H1 (cell line): ENCODE measurements around the gene POLR3C. TPM values are rescaled to one million over a fixed set of nuclear protein-coding genes. Genes with fewer than 3 reads are reported as not detected.

Experiments used
- ASH2L ChIP-seq: fragments of 200-600, 300-600 bp; sonication (generic); IDR thresholded peaks from one replicate; pipeline ENCODE4 v1.7.1; 2017; ENCODE audit warnings: low read length
- BACH1 ChIP-seq: IDR thresholded peaks from 2 replicates; pipeline ENCODE4 v1.6.1; 2012; ENCODE audit warnings: low read length, improper control_type of control experiment
- CBX5 ChIP-seq: fragments of 300-800, 300-1000 bp; sonication (generic); IDR thresholded peaks from 2 replicates; pipeline ENCODE4 v1.7.1; 2016; ENCODE audit warnings: antibody characterized with exemption, low read length, low read depth
- CHD1 ChIP-seq: IDR thresholded peaks from 2 replicates; pipeline ENCODE4 v1.6.1; 2012; ENCODE audit warnings: low read depth, low read length, improper control_type of control experiment
- CTBP2 ChIP-seq: IDR thresholded peaks from 2 replicates; pipeline ENCODE4 v1.7.0; 2011; ENCODE audit warnings: borderline replicate concordance, mild to moderate bottlenecking, moderate library complexity, mixed read lengths, low read length; ENCODE audit not compliant: insufficient read depth, insufficient read length
- EP300 ChIP-seq, 2 experiments: IDR thresholded peaks; 1 replicate in 1 of 2; 2 replicates in 1 of 2; pipeline ENCODE4 v1.6.1; 2011 to 2012; ENCODE audit warnings: low read depth in 2 of 2, low read length in 2 of 2, mild to moderate bottlenecking in 2 of 2, borderline replicate concordance in 1 of 2, inconsistent platforms in 1 of 2, moderate library complexity in 1 of 2
- EZH2 ChIP-seq: fragments of 200-600 bp; sonication (generic); IDR thresholded peaks from 2 replicates; pipeline ENCODE4 v1.7.1; 2012; ENCODE audit warnings: low read depth, mild to moderate bottlenecking, moderate library complexity, low read length, inconsistent platforms; ENCODE audit not compliant: severe bottlenecking
- FOSL1 ChIP-seq: IDR thresholded peaks from 2 replicates; pipeline ENCODE4 v1.6.1; 2011; ENCODE audit warnings: mild to moderate bottlenecking, low read depth, low read length, moderate library complexity; ENCODE audit not compliant: insufficient read depth
- HDAC6 ChIP-seq: IDR thresholded peaks from one replicate; pipeline ENCODE4 v1.7.1; 2012; ENCODE audit warnings: low read depth, mild to moderate bottlenecking, inconsistent platforms, low read length, moderate library complexity
- KDM1A ChIP-seq: fragments of 200-600, 300-600 bp; sonication (generic); IDR thresholded peaks from 2 replicates; pipeline ENCODE4 v1.7.1; 2016; ENCODE audit warnings: mild to moderate bottlenecking, low read length, borderline replicate concordance
- KDM4A ChIP-seq: IDR thresholded peaks from one replicate; pipeline ENCODE4 v1.7.1; 2012; ENCODE audit warnings: low read depth, mild to moderate bottlenecking, moderate library complexity, low read length, inconsistent platforms; ENCODE audit not compliant: severe bottlenecking
- KDM5A ChIP-seq: fragments of 200-600 bp; IDR thresholded peaks from 2 replicates; pipeline ENCODE4 v1.7.1; 2012; ENCODE audit warnings: mild to moderate bottlenecking, low read length, inconsistent platforms, mixed read lengths
- NRF1 ChIP-seq: IDR thresholded peaks from 2 replicates; pipeline ENCODE4 v1.6.1; 2011; ENCODE audit warnings: mild to moderate bottlenecking, low read depth, low read length, improper control_type of control experiment
- POLR2AphosphoS5 ChIP-seq: IDR thresholded peaks from 2 replicates; pipeline ENCODE4 v1.6.1; 2011; ENCODE audit warnings: low read depth, low read length
- RAD21 ChIP-seq, 2 experiments: IDR thresholded peaks in 1 of 2; conservative IDR thresholded peaks in 1 of 2; 2 replicates each; pipeline ENCODE4 v1.6.1; 2011; ENCODE audit warnings: low read depth in 2 of 2, low read length in 2 of 2, improper control_type of control experiment in 1 of 2, inconsistent platforms in 1 of 2, mild to moderate bottlenecking in 1 of 2, moderate library complexity in 1 of 2
- RFX5 ChIP-seq: IDR thresholded peaks from 2 replicates; pipeline ENCODE4 v1.6.1; 2011; ENCODE audit warnings: low read depth, low read length, improper control_type of control experiment, borderline replicate concordance
- SRF ChIP-seq: IDR thresholded peaks from 2 replicates; pipeline ENCODE4 v1.6.1; 2011; ENCODE audit warnings: mild to moderate bottlenecking, low read depth, low read length, moderate library complexity
- TCF12 ChIP-seq: IDR thresholded peaks from 2 replicates; pipeline ENCODE4 v1.6.1; 2011; ENCODE audit warnings: low read depth, mild to moderate bottlenecking, low read length
- TEAD4 ChIP-seq: IDR thresholded peaks from 2 replicates; pipeline ENCODE4 v1.6.1; 2012; ENCODE audit warnings: low read depth, low read length, inconsistent platforms, mixed read lengths
- ZNF274 ChIP-seq: IDR thresholded peaks from 2 replicates; pipeline ENCODE4 v1.7.0; 2012; ENCODE audit warnings: low read length, borderline replicate concordance; ENCODE audit errors: extremely low read depth
- polyA plus RNA-seq, 7 experiments: library from polyadenylated mRNA; depleted of rRNA in 3 of 7; stranded (reverse) in 5 of 7; unstranded in 2 of 7; fragments of >200 nt in 5 of 7; fragments of 200-250 nt in 2 of 7; gene quantifications; 1 replicate in 5 of 7; 2 replicates in 1 of 7; 4 replicates in 1 of 7; pipeline versions ENCODE4 v1.2.1 to v1.2.3, GENCODE V29; 2011 to 2013; ENCODE audit warnings: missing spikeins in 2 of 7, mixed read lengths in 2 of 7
- total RNA-seq: library from RNA; stranded (reverse); fragmentation: NEBNext Ultra II Directional; extraction: Animal tissue kit (Norgen Biotek cat#: 25700); gene quantifications from 2 replicates; pipeline ENCODE4 v1.2.1, GENCODE V29; 2021
- TF ChIP-seq, protein P1 (sequence below), 3 experiments: IDR thresholded peaks; 1 replicate in 2 of 3; 2 replicates in 1 of 3; pipeline versions ENCODE4 v1.5.1 to v1.6.1; 2011; ENCODE audit warnings: low read length in 3 of 3, mild to moderate bottlenecking in 3 of 3, inconsistent platforms in 2 of 3, low read depth in 1 of 3, moderate library complexity in 1 of 3; ENCODE audit not compliant: insufficient read depth in 1 of 3; ENCODE audit errors: control extremely low read depth in 1 of 3
- TF ChIP-seq, protein P2 (sequence below): IDR thresholded peaks from 2 replicates; pipeline ENCODE4 v1.6.1; 2012; ENCODE audit warnings: inconsistent platforms

Gene POLR3C
- total and polyA plus RNA-seq, 2 of the 8 experiments (the other 6 are each of a cell fraction or from before 2014, with no cell fraction given) = 26.8 TPM

DNA sequence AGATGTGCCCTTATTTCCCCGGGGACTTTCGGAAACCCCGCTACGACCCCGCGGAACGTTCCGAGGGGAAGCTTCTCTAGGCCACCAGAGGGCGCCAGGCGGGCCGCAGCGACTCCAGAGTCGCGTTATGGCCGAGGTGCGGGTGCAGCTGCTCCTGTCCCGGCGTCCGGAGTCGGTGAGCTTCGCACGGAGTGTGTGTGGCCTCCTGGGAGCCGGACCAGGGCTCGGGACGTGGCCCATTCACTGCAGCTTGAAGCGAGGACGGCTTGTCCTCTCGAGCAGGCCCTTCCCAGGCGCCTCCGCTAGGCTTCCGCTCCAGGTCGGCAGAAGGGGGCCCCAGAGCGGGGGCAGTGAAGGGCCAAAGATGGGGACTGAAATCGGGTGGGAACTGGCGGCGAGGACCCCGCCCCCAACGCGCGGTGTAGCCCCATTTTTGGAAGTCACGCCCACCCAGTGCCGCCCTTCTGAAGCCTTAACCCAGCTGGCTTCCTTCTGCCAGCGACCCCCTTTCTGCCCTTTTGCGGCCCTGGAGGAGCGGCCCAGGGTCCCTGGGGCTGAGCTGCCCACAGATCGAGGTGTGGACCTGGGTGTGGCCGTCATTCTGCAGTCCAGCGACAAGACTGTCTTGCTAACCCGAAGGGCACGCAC lies 21.6 kb downstream of the POLR3C start, which contains the start of gene NUDT17 (continued):
- TF ChIP-seq, protein P1, sequence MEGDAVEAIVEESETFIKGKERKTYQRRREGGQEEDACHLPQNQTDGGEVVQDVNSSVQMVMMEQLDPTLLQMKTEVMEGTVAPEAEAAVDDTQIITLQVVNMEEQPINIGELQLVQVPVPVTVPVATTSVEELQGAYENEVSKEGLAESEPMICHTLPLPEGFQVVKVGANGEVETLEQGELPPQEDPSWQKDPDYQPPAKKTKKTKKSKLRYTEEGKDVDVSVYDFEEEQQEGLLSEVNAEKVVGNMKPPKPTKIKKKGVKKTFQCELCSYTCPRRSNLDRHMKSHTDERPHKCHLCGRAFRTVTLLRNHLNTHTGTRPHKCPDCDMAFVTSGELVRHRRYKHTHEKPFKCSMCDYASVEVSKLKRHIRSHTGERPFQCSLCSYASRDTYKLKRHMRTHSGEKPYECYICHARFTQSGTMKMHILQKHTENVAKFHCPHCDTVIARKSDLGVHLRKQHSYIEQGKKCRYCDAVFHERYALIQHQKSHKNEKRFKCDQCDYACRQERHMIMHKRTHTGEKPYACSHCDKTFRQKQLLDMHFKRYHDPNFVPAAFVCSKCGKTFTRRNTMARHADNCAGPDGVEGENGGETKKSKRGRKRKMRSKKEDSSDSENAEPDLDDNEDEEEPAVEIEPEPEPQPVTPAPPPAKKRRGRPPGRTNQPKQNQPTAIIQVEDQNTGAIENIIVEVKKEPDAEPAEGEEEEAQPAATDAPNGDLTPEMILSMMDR (IDR thresholded peaks at IDR 0.05; ENCODE audit: control extremely low read depth in 1 of 3, insufficient read depth in 1 of 3, low read depth in 1 of 3, low read length in 3 of 3) = peak; percentile 85 to 93 (median 88)
- no peak for TF ChIP-seq EP300 (IDR thresholded peaks at IDR 0.05; ENCODE audit: borderline replicate concordance in 1 of 2, low read depth in 2 of 2, low read length in 2 of 2)
- TF ChIP-seq FOSL1 = no peak
- TF ChIP-seq ASH2L = peak; percentile 51
- TF ChIP-seq RFX5 = no peak
- no peak for TF ChIP-seq BACH1
- TF ChIP-seq RAD21 (IDR thresholded peaks at IDR 0.05 in 1 of 2, conservative IDR thresholded peaks at IDR 0.05 in 1 of 2; ENCODE audit: low read depth in 2 of 2, low read length in 2 of 2) = peak; percentile 40 to 59; a peak in 3 of 4 replicates
- no peak for TF ChIP-seq NRF1
- TF ChIP-seq CHD1 = no peak
- TF ChIP-seq ZNF274 = no peak
- no peak; the same call in 1 of the 2 replicates for TF ChIP-seq TCF12
- peak; percentile 39 for TF ChIP-seq CTBP2
- TF ChIP-seq POLR2AphosphoS5 = peak; percentile 17
- TF ChIP-seq KDM5A = no peak
- no peak for TF ChIP-seq TEAD4
- TF ChIP-seq KDM1A = no peak
- no peak for TF ChIP-seq CBX5
- TF ChIP-seq SRF = no peak
- peak; percentile 54 for TF ChIP-seq KDM4A
- TF ChIP-seq EZH2 = no peak
- TF ChIP-seq, protein P2, sequence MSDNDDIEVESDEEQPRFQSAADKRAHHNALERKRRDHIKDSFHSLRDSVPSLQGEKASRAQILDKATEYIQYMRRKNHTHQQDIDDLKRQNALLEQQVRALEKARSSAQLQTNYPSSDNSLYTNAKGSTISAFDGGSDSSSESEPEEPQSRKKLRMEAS = peak; percentile 59
- TF ChIP-seq HDAC6 = no peak
